ENCODE measurements around the gene NEURL3.

The NEURL3 gene

DNA sequence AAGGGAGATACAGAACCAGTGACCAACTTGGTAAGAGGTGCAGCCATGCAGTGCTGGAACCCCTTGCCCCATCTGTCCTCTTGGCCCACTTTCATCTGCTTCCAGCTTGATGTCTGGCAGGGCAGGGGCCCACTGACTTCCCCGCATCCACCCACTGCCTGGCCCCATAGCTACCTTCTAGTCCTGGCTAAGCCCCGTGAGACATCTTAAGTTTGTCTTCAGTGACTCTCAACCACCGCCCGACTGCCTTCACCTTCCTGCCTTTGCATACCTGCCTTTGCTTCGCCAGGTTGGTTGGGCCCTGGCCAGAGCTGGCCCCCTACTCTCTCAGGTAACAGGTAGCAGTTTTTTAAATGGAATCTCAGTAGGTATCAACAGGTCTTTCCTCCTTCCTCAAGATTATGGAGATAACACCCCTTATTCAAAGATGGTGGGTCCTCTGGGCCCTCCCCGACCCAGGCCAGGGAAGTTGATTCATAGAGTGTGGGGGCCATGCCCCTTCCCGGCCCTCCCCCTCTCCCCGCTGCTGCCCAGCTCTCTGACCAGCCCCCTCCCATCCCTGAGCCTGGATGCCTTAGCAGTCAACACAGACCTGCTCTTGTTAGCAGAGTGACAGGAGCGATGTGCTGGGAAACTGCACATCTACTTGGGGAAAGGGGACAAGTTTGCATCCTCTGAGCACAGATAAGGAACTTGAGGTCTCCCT is 34.2 kb upstream of the NEURL3 start:
- no peak for DNase-seq (ENCODE audit: low read depth)

DNA sequence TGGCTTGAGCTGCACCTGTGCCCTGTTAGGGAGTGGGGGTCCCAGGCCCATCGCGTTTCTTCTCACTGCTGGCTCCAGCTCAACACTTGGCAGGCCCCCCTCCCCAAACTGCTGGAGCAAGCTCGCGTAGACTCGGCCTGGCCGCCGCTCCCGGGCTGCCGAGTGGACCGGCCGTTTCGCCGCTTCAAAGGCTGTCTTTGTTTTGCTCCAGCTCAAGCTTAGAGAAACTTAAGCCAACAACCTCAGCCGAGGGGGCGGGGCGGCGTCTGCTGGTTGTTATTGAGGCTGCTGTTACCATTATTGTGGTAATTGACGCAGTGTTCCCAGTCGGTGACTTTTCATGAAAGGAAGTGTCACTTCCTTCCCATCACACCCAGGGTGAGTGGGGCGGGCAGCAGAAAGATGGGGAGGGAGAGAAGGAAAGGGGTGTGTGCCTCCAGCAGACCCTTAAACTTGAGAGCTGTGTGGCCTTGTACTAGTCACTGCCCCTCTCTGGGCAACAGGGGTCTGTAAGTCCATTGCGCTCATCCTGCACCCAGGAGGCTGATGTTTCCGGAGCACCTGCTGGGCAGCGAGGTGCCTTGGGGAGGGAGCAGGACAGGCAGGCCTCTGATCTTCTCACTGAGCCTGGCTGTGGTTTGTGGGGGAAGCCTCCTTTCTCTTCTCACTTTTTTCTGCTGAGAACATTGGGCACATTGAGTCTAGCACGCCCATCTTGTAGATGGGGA is 33.5 kb upstream of the NEURL3 start:
- DNase-seq (ENCODE audit: low read depth) = no peak

DNA sequence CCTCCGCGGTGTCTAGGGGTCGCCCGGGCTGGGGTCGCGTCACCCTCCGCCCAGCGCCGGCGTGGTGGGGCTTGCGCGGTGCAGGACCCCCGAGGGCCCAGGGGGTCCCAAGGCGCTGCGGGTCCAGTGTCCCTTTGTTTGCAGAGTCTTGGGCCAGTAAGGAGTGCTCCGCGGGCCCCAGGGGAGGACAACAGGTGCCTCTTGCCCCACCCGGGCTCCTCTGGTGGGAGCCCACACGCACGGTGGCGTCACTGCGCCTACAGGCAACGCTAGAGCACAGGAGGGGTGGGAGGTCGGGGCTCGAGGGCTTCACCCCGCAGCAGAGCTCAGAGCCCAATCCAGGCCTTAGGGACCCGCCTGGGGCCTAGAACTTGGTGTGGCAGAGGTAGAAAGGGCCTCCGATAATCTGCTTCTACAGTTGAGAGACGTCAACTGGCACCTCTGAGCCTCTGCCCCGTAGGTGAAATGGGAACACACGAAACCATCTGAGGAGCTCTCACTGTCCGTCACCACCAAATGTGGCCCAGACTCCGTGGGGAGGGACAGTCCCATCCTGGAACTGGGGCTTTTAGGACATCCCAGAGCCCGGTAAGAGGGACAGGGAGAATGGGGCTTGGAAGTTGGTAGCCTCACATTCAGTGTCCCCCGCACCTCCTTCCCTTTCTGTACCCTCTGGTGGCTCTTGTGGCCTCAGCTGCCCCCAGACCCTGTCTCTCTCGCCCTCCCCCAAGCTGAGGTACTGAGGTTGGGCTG is 32.8 kb upstream of the NEURL3 start:
- DNase-seq (ENCODE audit: low read depth) = no peak

DNA sequence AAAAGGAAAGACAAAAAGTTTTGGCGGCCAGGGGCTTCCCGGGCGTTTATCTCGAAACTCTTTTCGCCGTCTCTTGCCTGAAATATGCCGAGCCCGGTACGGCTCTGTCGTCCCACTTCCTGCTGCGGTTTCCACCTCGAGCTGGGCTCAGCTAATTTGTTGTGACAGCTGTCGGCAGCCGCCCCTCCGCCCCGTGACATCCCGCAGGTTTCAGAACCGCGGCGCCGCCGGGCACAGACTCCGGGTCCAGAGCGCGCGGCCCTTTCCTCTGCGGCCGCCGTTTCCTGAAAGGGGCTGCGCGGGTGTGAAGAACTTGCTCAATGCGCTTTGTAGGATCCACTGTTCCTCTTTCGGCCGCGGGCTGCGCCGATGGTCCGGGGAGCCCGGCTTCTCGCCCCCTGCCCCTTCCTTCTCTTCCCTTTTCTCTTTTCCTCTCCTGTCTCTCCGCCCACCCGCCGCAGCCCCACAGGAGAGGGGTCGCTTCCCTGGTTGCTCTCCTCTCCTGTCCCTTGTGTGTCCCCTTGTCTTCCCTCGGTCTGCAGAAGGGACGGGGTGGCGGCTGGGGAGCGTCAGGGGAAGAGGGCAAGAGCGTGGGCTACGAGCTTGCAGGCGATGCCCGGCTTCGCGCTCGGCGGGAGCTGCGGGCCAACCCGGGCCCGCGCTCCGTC is 32.0 kb upstream of the NEURL3 start:
- DNase-seq (ENCODE audit: low read depth) = peak; percentile 55

DNA sequence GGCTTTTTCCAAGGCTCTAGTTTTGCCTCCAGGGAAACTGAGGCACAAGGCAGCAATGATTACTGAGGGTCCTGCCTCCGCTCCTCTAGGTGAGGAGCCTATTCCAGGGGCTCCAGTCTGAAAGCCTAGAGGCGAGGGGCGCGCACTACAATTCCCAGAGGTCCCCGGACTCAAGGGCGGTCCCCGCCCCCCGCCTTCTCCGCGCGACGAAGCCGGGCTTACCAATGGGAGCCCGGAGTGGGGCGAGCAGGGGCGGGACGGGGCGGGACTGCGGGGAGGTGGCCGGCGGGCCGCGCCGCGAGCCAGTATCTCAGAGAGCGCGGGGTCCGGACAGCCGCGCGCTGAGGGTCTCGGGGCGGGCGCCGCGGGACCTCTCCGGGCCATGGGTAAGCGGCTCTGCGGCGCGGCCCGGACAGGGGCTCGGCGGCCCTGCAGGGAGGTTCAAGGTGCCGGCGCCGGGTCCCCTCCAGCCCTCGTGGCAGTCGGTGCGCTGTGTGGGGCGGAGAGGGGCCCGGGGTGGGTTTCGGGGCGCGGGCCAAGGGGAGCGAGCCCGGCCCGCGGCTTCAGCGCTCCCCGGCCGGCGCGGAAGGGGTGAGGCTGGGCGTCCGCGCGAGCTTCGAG is 31.4 kb upstream of the NEURL3 start, which contains the start of gene ARID5A:
ARID5A (plus strand) TSS at position 308 of the 621 bp plus-strand sequence; CDS start at position 383, 75 bp downstream.
- DNase-seq (ENCODE audit: low read depth) = peak; percentile 83

DNA sequence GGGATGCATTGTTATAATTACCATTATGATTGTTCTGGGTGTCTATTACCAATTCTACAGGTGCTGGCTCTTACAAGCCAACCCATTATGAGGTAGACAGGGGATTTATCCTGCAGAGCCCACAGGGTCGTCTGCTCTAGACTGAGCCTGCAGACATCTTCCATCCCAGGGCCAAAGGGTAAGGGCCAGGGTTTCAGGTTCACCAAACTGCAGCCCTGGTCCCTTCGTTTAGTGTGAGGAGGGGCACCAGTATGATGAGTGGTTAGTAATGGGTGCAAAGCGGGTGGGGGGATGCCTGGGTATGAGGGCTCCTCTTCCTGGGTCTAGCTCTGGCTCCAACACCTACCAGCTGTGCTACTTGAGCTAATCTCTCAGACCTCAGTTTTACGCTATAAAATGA is 30.2 kb upstream of the NEURL3 start:
- DNase-seq (ENCODE audit: low read depth) = no peak

DNA sequence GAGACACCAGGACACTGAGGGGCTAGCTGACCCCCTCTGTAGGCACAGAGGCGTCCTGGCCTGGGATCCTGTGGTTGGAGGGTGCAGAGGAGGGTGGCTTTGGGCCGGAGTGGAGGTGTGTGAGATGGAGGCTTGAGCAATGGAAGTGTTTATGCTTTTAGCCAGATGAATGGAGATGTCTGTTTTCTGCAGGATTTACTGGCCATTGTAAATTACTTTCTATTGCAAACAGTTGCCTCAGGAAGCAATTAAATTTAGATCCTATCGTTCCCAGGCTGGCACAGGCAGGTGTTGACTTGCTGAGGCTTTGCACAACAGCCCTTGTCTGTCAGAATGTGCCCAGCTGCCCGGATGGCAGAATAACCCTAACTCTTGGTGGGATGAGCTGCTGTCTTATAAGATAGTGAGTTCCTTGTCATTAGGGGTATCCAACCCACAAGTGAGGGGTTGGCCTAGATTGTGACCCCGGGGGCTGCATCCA is 29.6 kb upstream of the NEURL3 start:
- DNase-seq (ENCODE audit: low read depth) = no peak

DNA sequence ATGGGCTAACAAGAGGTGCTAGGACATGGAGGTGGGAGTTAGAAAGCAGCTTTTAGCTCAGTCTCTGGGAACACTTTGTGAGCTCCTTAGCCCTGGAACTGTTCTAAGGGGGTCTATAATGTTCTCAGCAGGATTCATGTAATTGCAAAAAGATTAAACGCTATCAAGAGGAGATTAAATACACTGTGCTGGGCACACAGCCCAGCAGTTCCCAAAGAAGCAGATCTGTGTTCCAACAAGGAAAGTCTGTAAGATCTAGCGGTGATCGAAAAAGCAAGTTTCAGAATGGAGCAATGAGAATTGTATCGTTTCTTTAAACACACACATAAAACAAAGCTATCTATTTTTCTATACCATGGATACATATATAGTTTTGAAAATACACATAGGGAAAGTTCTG is 29.0 kb upstream of the NEURL3 start:
- no peak for DNase-seq (ENCODE audit: low read depth)

DNA sequence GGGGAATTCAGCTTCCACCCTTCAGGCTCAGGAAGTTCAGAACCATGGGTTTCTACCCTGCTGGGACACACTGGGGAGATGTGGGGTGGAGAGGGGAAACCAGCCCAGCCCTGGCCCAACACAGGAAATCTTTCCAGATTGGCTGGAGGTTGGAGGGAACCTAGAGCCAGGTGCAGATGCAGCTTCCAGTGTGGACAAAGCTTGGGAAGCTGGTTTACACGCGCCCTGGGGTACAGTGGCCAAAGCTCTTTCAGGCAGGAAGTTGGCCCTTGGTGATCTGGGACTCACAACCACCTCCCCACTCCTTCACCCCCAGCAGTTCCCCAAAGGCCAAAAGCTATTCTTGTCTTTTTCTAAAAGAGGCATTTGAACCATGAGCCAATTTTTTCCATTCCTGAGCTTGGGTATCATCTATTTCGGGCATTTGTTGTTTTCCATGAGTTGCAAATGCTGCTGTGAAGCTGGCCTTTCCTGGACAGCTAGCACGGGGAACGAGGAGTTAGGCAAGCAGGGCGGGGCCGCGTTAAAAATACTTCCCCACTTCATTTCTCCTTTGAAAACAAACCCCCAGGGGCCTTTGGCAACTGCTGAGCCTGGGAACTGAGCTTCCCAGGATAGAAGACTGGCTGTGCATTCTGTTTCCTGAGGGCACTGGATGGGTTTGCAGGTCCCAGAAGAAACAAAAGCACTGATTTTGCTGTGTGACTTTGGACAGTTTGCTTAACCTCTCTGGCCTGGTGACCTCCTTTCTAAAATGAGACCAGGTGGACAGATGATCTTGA is 28.3 kb upstream of the NEURL3 start:
- DNase-seq (ENCODE audit: low read depth) = no peak

DNA sequence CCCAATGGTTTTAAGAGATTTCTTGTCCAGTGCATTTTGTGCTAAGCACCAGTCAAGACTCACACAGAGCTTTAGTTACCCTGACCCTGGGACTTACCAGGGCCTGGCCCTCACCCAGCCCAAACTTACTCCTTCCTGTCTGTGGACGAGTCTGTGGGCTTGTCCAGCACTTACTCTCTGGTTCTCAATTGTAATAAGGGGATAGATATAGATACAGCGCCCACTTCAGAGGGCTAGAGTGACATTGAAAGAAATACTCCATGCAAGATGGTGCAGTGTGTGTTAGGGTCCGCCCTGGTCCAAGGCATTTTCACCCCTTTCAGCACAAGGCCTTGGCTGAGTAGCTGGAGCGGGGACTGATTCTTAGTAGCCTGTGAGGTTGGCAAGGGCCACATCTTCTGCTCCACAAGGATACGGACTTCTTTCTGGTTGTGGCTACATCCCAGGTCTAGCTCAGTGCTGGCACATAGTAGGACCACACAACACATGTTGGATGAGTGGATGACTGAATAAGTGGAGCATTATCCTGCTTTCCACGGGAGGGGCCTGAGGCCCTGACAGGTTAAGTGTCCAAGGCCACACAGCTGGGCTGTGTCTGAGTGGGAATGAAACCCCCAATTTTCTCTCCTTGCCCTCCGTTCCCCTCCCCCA is 27.6 kb upstream of the NEURL3 start:
- DNase-seq (ENCODE audit: low read depth) = no peak

DNA sequence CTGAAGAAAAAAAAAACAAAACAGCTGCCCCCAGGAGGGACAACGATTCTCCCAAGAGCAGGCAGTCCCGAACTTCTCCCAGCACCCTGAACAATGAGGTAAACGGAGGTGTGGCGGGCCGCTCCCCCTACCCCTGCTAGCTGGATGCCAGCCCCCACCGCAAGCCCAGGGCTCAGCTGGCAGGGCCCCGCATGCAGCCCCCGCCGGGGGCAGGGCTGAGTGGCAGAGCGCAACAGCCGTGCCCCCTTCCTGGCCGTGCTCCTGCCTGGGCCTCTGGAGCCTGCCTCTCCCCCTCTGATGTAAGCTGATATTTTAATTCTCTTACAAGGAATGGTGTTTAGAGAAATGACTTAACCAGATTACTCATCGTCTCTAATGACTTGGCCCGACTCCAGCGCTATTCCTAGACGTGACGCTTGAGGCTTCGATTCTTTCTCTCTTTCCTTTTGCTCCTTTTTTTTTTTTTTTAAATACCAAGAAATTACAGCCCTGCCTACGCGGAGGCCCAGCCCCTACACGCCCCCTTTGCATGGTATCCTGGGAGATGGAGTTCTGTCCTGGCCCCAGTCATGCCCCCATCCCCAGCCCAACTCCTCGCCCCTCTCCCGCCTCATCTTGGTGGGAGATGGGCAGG is 26.8 kb upstream of the NEURL3 start:
- peak; percentile 100 for DNase-seq (ENCODE audit: low read depth)

DNA sequence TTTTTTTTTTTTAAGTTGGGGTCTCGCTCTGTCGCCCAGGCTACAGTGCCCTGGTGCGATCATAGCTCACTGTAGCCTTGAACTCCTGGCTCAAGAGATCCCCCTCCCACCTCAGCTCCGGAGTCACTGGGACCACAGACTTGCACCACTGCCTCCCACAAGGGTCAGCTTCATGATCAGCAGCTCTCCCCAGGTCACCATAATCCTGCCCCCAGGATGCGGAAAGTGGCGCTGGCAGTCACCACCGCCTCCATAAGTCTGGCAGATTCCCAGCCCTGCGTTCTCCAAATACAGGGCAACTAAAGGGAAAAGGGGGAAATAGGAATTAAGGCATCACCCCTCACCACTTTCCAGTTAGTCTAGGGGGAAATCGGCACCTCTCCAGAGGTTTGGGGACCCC is 26.2 kb upstream of the NEURL3 start:
- DNase-seq (ENCODE audit: low read depth) = no peak

DNA sequence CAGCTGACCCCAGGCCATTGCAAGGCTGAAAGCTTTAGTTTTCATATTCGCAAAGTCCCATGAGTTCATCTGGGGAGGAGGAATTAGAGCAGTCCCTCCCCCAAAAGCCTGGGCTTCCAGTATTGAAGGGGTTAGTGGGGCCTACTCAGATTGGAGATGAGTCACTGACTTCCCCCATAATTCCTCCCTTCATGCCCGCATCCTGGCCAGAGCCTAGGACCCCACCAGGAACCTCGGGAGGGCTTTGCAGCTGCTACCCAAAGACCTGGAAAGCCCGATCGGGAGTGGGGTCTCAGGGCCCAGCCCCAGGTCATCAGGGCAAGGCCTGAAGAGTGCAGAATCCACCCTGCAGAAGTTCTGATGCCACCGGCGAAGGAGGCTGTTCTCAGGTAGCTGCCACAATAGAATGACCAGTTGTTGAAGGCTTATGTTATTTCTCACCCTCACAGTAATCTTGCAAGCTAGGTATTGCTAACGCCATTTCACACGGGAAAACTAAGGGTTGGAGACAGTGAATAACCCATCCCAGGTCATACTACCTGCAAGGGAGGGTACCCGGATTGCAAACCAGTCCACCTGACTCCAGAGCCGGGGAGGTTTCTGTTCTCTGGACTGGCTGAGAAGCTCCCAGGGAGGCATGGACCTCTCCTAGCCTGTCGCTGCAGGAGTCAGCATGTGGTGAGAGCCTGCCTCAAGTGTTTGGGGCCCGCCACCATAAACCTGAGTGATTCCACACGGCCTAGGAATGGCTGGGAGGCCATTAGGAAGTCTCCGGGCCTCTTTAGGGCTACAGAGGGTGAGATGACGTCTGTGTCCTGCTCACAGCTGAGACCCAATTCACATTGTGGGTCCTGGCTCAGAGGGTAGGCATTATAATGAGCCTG is 25.6 kb upstream of the NEURL3 start:
- DNase-seq (ENCODE audit: low read depth) = no peak

DNA sequence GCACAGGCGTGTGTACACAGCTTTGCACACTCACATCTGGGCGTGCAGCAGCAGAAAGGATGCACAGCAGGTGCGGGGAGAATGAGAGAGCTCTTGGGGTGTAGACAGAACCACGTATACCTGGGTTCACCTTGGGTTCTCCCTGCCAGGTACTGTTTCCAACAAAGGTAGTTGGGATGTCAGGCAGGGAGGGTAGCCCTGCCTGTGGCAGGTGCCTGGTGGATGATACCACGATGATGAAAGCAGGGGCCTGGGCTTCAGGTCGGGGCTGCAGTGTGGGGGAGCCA is 24.9 kb upstream of the NEURL3 start:
- no peak for DNase-seq (ENCODE audit: low read depth)

DNA sequence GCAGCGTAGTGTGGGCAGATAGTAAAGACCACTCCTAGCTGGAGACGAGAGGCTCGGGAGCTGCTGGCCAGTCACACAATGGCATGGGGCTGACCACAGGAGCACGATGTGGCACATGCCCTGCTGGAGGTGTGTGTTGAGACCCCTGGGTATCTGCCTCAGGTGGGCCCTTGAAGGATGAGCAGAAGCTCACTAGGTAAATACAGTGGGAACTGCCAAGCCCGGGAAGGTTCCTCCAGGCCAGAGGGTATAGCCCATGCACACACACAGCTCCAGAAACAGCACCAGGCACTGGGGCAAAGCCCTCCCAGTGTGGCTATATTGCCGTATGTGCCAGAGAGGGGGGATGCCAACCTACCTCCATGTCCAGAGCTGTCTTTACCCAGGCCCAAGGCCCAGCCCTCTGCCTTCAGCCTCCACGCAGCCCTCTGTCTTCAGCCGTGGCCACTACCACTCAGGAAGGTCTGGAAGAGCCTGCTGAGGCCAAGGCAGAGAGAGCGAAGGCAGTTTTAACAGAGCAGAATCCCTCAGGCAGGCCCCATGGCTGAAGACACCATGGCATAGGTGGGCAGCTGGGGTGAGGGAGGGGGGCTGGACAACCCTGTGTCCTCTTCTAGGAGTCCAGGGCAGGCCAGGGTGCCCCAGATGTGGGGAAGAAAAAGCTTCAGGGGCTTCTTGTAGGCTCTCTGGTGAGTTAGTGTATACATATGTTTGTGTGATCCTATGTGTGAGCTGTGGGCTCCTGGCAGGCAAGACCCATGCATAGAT is 24.4 kb upstream of the NEURL3 start:
- DNase-seq (ENCODE audit: low read depth) = no peak

DNA sequence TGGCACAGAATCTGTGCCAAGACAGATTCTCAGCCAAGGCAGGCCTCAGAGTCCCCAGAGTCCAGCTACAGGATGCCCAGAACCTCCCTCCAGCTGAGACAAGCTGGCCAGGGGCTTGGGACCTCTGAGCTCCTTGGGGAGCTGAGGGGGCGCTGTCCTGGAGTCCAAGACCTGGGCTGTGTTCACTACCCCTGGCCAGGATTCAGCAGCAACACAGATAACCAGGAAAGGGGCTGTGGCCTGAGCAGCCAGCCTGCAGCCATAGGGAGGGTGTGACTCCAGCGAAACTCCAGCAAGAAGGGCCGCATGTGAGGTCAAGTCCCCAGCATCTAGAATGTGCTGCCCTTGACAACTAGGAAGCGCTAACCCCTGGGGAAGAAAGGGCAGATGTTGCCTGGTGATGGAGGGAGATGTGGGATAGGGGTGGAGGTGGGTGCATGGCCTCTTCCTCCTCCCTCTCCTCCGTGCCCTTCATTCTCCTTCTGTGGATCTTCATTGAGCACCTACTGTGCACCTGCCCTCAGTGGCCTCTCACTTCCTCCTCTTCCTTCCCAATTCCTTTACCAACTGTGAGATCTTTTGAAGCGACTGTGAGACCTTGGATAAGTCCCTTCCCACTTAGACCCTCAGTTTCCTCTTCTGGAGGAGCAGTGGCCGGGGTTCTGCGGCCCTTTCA is 23.7 kb upstream of the NEURL3 start:
- no peak for DNase-seq (ENCODE audit: low read depth)

DNA sequence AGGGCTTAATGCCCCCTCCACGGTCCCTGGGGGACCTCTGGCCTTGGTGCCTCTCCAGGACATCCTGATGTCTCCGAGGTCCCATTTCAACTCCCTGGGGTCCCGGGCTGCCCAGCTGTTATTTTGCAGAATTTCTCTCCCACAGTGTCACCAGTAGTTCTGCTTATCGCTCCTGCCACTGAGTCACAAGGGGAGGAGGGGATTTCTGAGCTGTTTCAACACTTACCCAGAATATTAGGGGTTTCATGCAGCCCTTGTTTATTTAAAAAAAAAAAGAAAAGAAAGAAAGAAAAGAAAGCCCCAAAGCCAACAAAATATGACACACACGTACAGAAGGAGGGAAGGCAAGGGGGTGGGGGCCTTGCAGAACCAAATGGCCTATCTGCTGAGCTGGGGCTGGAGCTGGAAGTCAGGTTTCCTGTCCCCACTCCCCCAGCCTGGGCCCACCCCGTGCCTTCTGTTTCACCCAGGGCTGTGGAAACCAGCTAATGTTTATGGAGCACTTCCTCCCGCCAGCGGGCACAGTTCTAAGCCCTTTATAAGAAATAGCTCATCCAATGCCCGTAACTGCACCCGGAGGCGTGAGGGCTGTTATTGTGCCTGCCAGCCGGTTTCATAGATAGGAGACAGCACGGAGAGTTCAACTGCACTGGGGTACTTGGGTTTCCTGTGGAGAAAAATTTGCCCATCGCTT is 23.0 kb upstream of the NEURL3 start:
- no peak for DNase-seq (ENCODE audit: low read depth)
